ENCODE results near the gene SIX6.

Gene SIX6

GRCh38 chr14:60537663-60538062 lies 28.7 kb downstream of the SIX6 start:
- no peak for TF ChIP-seq CTCF (IDR thresholded peaks at IDR 0.05; ENCODE audit: control extremely low read depth, extremely low read depth, low read depth, missing control alignments)
- POLR2A ChIA-PET: no interaction called here
- CTCF ChIA-PET: no interaction called here
- no peak for DNase-seq (ENCODE audit: extremely low spot score)

GRCh38 chr14:60544659-60545058 lies 35.7 kb downstream of the SIX6 start:
- ChIA-PET CTCF (interaction anchor here (1.6 kb wide), 1 partner anchor 10 kb away, joined by 5 read pairs; no protein-coding TSS in a partner anchor), POLR2A (no interaction called here)
- DNase-seq (ENCODE audit: extremely low spot score): peak; percentile 19
- TF ChIP-seq CTCF (IDR thresholded peaks at IDR 0.05; ENCODE audit: control extremely low read depth, extremely low read depth, low read depth, missing control alignments): no peak

- no peak for TF ChIP-seq CTCF (IDR thresholded peaks at IDR 0.05; ENCODE audit: control extremely low read depth, extremely low read depth, low read depth, missing control alignments)
- no peak for DNase-seq (ENCODE audit: extremely low spot score)
- POLR2A ChIA-PET: no interaction called here
- CTCF ChIA-PET: interaction anchor here (0.8 kb wide), 2 partner anchors 8 to 203 kb away, joined by 3 read pairs; no protein-coding TSS in a partner anchor
Measured at GRCh38 chr14:60553808-60554207, 44.9 kb downstream of the SIX6 start.

GRCh38 chr14:60561845-60562746 lies 53.1 kb downstream of the SIX6 start:
- DNase-seq (ENCODE audit: extremely low spot score): peak; percentile 41
- POLR2A ChIA-PET: no interaction called here
- TF ChIP-seq CTCF (IDR thresholded peaks at IDR 0.05; ENCODE audit: control extremely low read depth, extremely low read depth, low read depth, missing control alignments): peak; percentile 85
- CTCF ChIA-PET: interaction anchor here (0.6 to 3.5 kb wide), 30 partner anchors 9 to 687 kb away, joined by 3 to 29 read pairs (median 4); partner anchors contain the start of gene DHRS7
